Transverse colon (tissue), 4 donors: Measurements from ENCODE around the gene LHFPL6. TPM values are rescaled to one million over a fixed set of nuclear protein-coding genes. Genes with fewer than 3 reads are reported as not detected.

Experiments used
- DNase-seq: peaks from one replicate; pipeline ENCODE4 v3.0.0-alpha.2; 2019
- H3K27ac ChIP-seq, 4 donors: fragments of 200-600 bp; sonication (generic); 2 replicates each; pipeline ENCODE4 v1.5.1; 2016 to 2018; ENCODE audit warnings: inconsistent platforms in 4 of 4
- H3K27me3 ChIP-seq: fragments of 200-600 bp; sonication (generic); 2 replicates; pipeline ENCODE4 v1.5.1; 2017; ENCODE audit warnings: inconsistent platforms
- H3K36me3 ChIP-seq, 4 donors: fragments of 200-600 bp; sonication (generic); 2 replicates each; pipeline ENCODE4 v1.5.1; 2017 to 2019; ENCODE audit warnings: inconsistent platforms in 4 of 4
- H3K4me1 ChIP-seq, 4 donors: fragments of 200-600 bp; sonication (generic); 2 replicates each; pipeline ENCODE4 v1.5.1; 2017 to 2020; ENCODE audit warnings: inconsistent platforms in 4 of 4
- H3K4me3 ChIP-seq, 4 donors: fragments of 200-600 bp; sonication (generic); 1 replicate in 1 of 4; 2 replicates in 3 of 4; pipeline versions ENCODE4 v1.5.1 to v1.6.1; 2017 to 2019; ENCODE audit warnings: inconsistent platforms in 4 of 4
- H3K9me3 ChIP-seq, 2 donors: fragments of 200-600 bp; sonication (generic); 2 replicates each; pipeline ENCODE4 v1.5.1; 2017 to 2019; ENCODE audit warnings: inconsistent platforms in 2 of 2
- CTCF ChIP-seq, 5 experiments: fragments of 200-600 bp in 3 of 5; fragments of 450-650 bp in 2 of 5; sonication (generic) in 3 of 5; IDR thresholded peaks; 1 replicate in 2 of 5; 2 replicates in 3 of 5; pipeline ENCODE4 v1.5.1; 2016 to 2017; ENCODE audit warnings: antibody characterized with exemption in 5 of 5, inconsistent platforms in 3 of 5, mild to moderate bottlenecking in 2 of 5, moderate library complexity in 1 of 5
- EP300 ChIP-seq: sonication (generic); formaldehyde crosslinking; IDR thresholded peaks from one replicate; pipeline ENCODE4 v1.6.1; 2017; ENCODE audit warnings: antibody characterized with exemption, low read depth
- POLR2A ChIP-seq: fragments of 450-650 bp; IDR thresholded peaks from one replicate; pipeline ENCODE4 v1.6.1; 2016; ENCODE audit warnings: antibody characterized with exemption, mild to moderate bottlenecking, moderate library complexity
- POLR2AphosphoS5 ChIP-seq, 3 donors: sonication (generic); formaldehyde crosslinking; IDR thresholded peaks; one replicate each; pipeline ENCODE4 v1.6.1; 2016; ENCODE audit warnings: antibody characterized with exemption in 3 of 3
- WGBS, 2 donors: methylation state at CpG; one replicate each; pipeline ENCODE4 v1.1.5; 2018; ENCODE audit warnings: low coverage in 1 of 2; 5-methylcytosine and 5-hydroxymethylcytosine counted together
- in situ Hi-C, 4 donors: fragments of 200-750 bp; cut with MboI; loops; one replicate each; pipeline versions ENCODE4 v1.15.0 to v1.15.1; 2017; ENCODE audit warnings: low sequenced_read_pairs in 3 of 4, low pct_ligation_motif_present in 1 of 4, low pct_unique_long_range_greater_than_20kb in 1 of 4
- intact Hi-C: fragments of 100-400 bp; cut with DNase I; formaldehyde crosslinking; loops from one replicate; pipeline ENCODE4 v1.15.1; 2023; ENCODE audit warnings: low total_unique reads
- total RNA-seq, 4 donors: library from RNA; depleted of rRNA; stranded (reverse); fragments of >200 nt; gene quantifications; one replicate each; pipeline ENCODE4 v1.1.0, GENCODE V29; 2016

LHFPL6 gene
- total RNA-seq, 4 donors from 2014 or later, result 4.2 to 18.6 (median 9.3) TPM

GRCh38 chr13:39369161-39369890 is 233.7 kb downstream of the LHFPL6 start:
- peaks cover 0 to 10% (median 0%) of the 10 kb centered on the region in 4 donors for H3K4me1 ChIP-seq
- no peaks in the 10 kb centered on the region for H3K27me3 ChIP-seq
- H3K27ac ChIP-seq, result no peak overlapping the region
- DNase-seq, result no peak
- intact Hi-C loops (no loop called here), in situ Hi-C loops (no loop called here)
- TF ChIP-seq POLR2AphosphoS5 (IDR thresholded peaks at IDR 0.05) (no peak), POLR2A (no peak)
- H3K36me3 ChIP-seq, result no peaks in the 10 kb centered on the region
- no peak overlapping the region for H3K4me3 ChIP-seq
- H3K9me3 ChIP-seq, result no peaks in the 10 kb centered on the region
- 3 to 90% methylated on average over 1 of the region's 1 CpG for WGBS, 2 donors

- no peaks in the 10 kb centered on the region for H3K9me3 ChIP-seq
- in situ Hi-C loops, result no loop called here
- DNase-seq, result no peak
- H3K4me1 ChIP-seq, result peaks cover 0 to 4% (median under 1%) of the 10 kb centered on the region in 4 donors
- no peaks in the 10 kb centered on the region for H3K27me3 ChIP-seq
- TF ChIP-seq POLR2AphosphoS5 (IDR thresholded peaks at IDR 0.05) (no peak), EP300 (no peak), POLR2A (no peak), CTCF (IDR thresholded peaks at IDR 0.05) (no peak)
- H3K27ac ChIP-seq, result no peak overlapping the region
- H3K36me3 ChIP-seq, result no peaks in the 10 kb centered on the region
- intact Hi-C loops, result no loop called here
- no peak overlapping the region for H3K4me3 ChIP-seq
Measured at GRCh38 chr13:39365879-39366278, 237.1 kb downstream of the LHFPL6 start.

- Histone ChIP-seq H3K4me3 (no peak overlapping the region), H3K4me1 (peaks cover 0 to 4% (median 0%) of the 10 kb centered on the region in 4 donors), H3K27me3 (no peaks in the 10 kb centered on the region), H3K27ac (no peak overlapping the region), H3K36me3 (no peaks in the 10 kb centered on the region), H3K9me3 (no peaks in the 10 kb centered on the region)
- WGBS, 2 donors, result 76 to 79% methylated on average over 5 of the region's 5 CpGs
- TF ChIP-seq POLR2A (no peak), EP300 (no peak), CTCF (IDR thresholded peaks at IDR 0.05) (no peak), POLR2AphosphoS5 (IDR thresholded peaks at IDR 0.05) (no peak)
- in situ Hi-C loops (no loop called here), intact Hi-C loops (no loop called here)
- no peak for DNase-seq
Measured at GRCh38 chr13:39364947-39365468, 238.0 kb downstream of the LHFPL6 start.

- 70 to 90% methylated on average over 2 to 4 of the region's 4 CpGs for WGBS, 2 donors
- no peak for DNase-seq
- Histone ChIP-seq H3K4me3 (no peak overlapping the region), H3K27me3 (no peaks in the 10 kb centered on the region), H3K4me1 (peaks cover 0 to 4% (median 0%) of the 10 kb centered on the region in 4 donors), H3K9me3 (no peaks in the 10 kb centered on the region), H3K27ac (peak overlapping the region in 1 of 4 donors; percentile 1), H3K36me3 (no peaks in the 10 kb centered on the region)
- TF ChIP-seq EP300 (no peak), POLR2A (no peak), POLR2AphosphoS5 (IDR thresholded peaks at IDR 0.05) (no peak), CTCF (IDR thresholded peaks at IDR 0.05) (no peak)
- in situ Hi-C loops (no loop called here), intact Hi-C loops (no loop called here)
Measured at GRCh38 chr13:39363382-39363772, 239.6 kb downstream of the LHFPL6 start.
